GM13977 (cell line): ENCODE data around the gene PPP5C.
"Not testable (repeated sequence)": the region's sequence is repeated elsewhere in the genome, so short reads cannot be mapped to it uniquely, and the experiment has no call there.

Source experiments
- DNase-seq: peaks from one replicate; pipeline ENCODE4 v3.0.0; 2012; ENCODE audit warnings: low spot score
- CTCF ChIP-seq: IDR thresholded peaks from 2 replicates; pipeline ENCODE4 v1.5.1; 2012; ENCODE audit warnings: mild to moderate bottlenecking, control low read depth; ENCODE audit not compliant: insufficient read depth; ENCODE audit errors: extremely low read depth, missing control alignments
- in situ Hi-C: fragments of 300-500 bp; cut with MboI; formaldehyde crosslinking; loops from one replicate; pipeline ENCODE4 v1.12.0; 2022; ENCODE audit warnings: low sequenced_read_pairs, low pct_unique_long_range_greater_than_20kb, mixed read lengths, inconsistent platforms; ENCODE audit not compliant: unreplicated experiment

The PPP5C gene

GRCh38 chr19:46431824-46432223 lies 84.9 kb downstream of the PPP5C start:
- no peak for DNase-seq
- TF ChIP-seq CTCF = no peak
- in situ Hi-C loops = no loop called here

GRCh38 chr19:46433470-46433869 lies 86.6 kb downstream of the PPP5C start:
- DNase-seq, in situ Hi-C loops: not testable (repeated sequence)

GRCh38 chr19:46435009-46435408 lies 88.1 kb downstream of the PPP5C start:
- no peak for DNase-seq
- in situ Hi-C loops = no loop called here
- no peak for TF ChIP-seq CTCF

- in situ Hi-C loops, DNase-seq: not testable (repeated sequence)
These were observed 88.8 kb downstream of the PPP5C start for GRCh38 chr19:46435689-46436088.
